ENCODE measurements around the gene CALML3. TPM values are rescaled to one million over a fixed set of nuclear protein-coding genes. Genes with fewer than 3 reads are reported as not detected.

CALML3 gene
- total RNA-seq, 6 donors from 2014 or later: not detected

GRCh38 chr10:5559642-5560141 lies 34.9 kb downstream of the CALML3 start:
- TF ChIP-seq POLR2A (IDR thresholded peaks at IDR 0.05) (no peak), EP300 (IDR thresholded peaks at IDR 0.05) (no peak), POLR2AphosphoS5 (IDR thresholded peaks at IDR 0.05) (no peak), CTCF (IDR thresholded peaks at IDR 0.05) (no peak)
- no peak overlapping the region for H3K27ac ChIP-seq
- no peak overlapping the region for H3K4me3 ChIP-seq
- no peaks in the 10 kb centered on the region for H3K9me3 ChIP-seq
- no peaks in the 10 kb centered on the region for H3K36me3 ChIP-seq
- peaks cover 0 to 10% (median 5%) of the 10 kb centered on the region in 4 donors for H3K4me1 ChIP-seq
- no peaks in the 10 kb centered on the region for H3K27me3 ChIP-seq
- no peak for DNase-seq
- no peak for ATAC-seq (ENCODE audit: low FRiP score in 2 of 2)
- 55 to 59% methylated on average over 9 of the region's 9 CpGs for WGBS, 2 donors

DNA sequence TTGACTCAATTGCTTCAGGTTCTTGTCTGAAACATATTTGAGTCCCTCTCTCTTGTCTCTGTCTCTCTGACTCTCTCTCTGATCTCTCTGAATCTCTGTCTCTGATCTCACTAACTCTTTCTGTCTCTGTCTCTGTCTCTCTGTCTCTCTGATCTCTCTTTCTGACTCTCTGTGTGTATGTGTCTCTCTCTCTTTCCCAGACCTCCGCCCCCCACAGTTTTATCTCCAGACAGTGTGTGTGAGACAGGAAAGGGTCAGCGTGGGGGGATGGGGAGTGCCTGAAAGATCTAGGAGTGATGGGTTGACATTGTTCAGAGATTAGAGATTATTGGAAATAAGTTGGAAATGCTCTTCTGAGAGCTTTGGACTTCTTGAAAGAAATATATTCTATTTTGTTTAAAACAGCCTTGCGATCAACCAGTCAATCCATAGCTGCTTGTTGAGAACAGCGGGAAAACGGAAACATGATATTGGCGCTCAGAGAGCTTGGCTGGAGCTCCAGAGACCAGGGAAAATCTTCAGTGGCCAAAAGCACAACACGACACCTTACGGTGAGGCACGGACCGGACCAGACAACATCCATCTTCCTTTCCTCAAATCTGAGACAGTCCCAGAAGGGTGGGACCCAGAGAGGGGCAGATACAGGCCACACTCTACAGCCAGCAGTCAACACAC lies 35.5 kb downstream of the CALML3 start:
- peaks cover 0 to 11% (median 6%) of the 10 kb centered on the region in 4 donors for H3K4me1 ChIP-seq
- H3K36me3 ChIP-seq: no peaks in the 10 kb centered on the region
- no peak overlapping the region for H3K27ac ChIP-seq
- TF ChIP-seq POLR2A (IDR thresholded peaks at IDR 0.05): no peak
- no peak for ATAC-seq (ENCODE audit: low FRiP score in 2 of 2)
- H3K4me3 ChIP-seq: no peak overlapping the region
- H3K9me3 ChIP-seq: no peaks in the 10 kb centered on the region
- peak in 1 of 2 donors; percentile 3 for DNase-seq
- WGBS, 2 donors: 86 to 89% methylated on average over 10 of the region's 10 CpGs
- H3K27me3 ChIP-seq: no peaks in the 10 kb centered on the region

GRCh38 chr10:5560817-5561703 lies 36.3 kb downstream of the CALML3 start:
- no peak overlapping the region for H3K4me3 ChIP-seq
- H3K27me3 ChIP-seq: no peaks in the 10 kb centered on the region
- DNase-seq (peak in 1 of 2 donors; percentile 20), ATAC-seq (ENCODE audit: low FRiP score in 2 of 2) (no peak)
- WGBS, 2 donors: 94 to 97% methylated on average over 21 to 28 of the region's 28 CpGs
- TF ChIP-seq CTCF (IDR thresholded peaks at IDR 0.05) (no peak), EP300 (IDR thresholded peaks at IDR 0.05) (no peak), POLR2AphosphoS5 (IDR thresholded peaks at IDR 0.05) (no peak), POLR2A (IDR thresholded peaks at IDR 0.05) (no peak)
- no peaks in the 10 kb centered on the region for H3K36me3 ChIP-seq
- peaks cover 0 to 11% (median 6%) of the 10 kb centered on the region in 4 donors for H3K4me1 ChIP-seq
- no peak overlapping the region for H3K27ac ChIP-seq
- H3K9me3 ChIP-seq: no peaks in the 10 kb centered on the region

- Histone ChIP-seq H3K4me3 (no peak overlapping the region), H3K27me3 (no peaks in the 10 kb centered on the region), H3K27ac (no peak overlapping the region), H3K4me1 (peaks cover 0 to 11% (median 6%) of the 10 kb centered on the region in 4 donors), H3K36me3 (no peaks in the 10 kb centered on the region), H3K9me3 (no peaks in the 10 kb centered on the region)
- DNase-seq (peak in 1 of 2 donors; percentile 10), ATAC-seq (ENCODE audit: low FRiP score in 2 of 2) (no peak)
- 90 to 98% methylated on average over 8 to 13 of the region's 13 CpGs for WGBS, 2 donors
- TF ChIP-seq POLR2AphosphoS5 (IDR thresholded peaks at IDR 0.05) (no peak), CTCF (IDR thresholded peaks at IDR 0.05) (no peak), POLR2A (IDR thresholded peaks at IDR 0.05) (no peak), EP300 (IDR thresholded peaks at IDR 0.05) (no peak)
These were observed 37.2 kb downstream of the CALML3 start for GRCh38 chr10:5561704-5562645.
